LNCAP (cell line): ENCODE results near the gene BIN2.

ENCODE experiments used
- TF ChIP-seq, protein P1 (sequence below): fragments of 450-650 bp; IDR thresholded peaks from 2 replicates; pipeline ENCODE4 v1.5.1; 2017; ENCODE audit warnings: mild to moderate bottlenecking

The BIN2 gene

DNA sequence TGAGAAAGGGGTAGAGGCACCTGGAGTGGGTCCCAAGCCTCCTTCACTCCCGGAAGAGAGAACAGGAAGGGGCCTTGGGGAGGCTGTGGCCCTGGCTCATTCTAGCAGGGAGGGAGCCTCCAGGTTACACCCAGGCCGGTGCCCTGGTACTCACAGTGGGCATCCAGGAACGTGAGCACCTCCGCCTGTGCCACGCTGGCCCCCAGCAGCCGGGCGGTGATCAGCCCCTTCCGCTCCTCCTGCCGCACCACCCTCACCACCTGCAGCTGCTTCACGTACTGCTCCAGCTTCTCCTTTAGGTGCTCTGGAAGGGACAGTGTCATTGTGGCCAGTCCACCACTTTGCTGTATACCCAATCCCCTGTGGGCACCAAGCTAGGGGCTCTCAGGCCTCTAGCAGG is 41.3 kb upstream of the BIN2 start:
- TF ChIP-seq, protein P1, sequence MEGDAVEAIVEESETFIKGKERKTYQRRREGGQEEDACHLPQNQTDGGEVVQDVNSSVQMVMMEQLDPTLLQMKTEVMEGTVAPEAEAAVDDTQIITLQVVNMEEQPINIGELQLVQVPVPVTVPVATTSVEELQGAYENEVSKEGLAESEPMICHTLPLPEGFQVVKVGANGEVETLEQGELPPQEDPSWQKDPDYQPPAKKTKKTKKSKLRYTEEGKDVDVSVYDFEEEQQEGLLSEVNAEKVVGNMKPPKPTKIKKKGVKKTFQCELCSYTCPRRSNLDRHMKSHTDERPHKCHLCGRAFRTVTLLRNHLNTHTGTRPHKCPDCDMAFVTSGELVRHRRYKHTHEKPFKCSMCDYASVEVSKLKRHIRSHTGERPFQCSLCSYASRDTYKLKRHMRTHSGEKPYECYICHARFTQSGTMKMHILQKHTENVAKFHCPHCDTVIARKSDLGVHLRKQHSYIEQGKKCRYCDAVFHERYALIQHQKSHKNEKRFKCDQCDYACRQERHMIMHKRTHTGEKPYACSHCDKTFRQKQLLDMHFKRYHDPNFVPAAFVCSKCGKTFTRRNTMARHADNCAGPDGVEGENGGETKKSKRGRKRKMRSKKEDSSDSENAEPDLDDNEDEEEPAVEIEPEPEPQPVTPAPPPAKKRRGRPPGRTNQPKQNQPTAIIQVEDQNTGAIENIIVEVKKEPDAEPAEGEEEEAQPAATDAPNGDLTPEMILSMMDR = no peak

DNA sequence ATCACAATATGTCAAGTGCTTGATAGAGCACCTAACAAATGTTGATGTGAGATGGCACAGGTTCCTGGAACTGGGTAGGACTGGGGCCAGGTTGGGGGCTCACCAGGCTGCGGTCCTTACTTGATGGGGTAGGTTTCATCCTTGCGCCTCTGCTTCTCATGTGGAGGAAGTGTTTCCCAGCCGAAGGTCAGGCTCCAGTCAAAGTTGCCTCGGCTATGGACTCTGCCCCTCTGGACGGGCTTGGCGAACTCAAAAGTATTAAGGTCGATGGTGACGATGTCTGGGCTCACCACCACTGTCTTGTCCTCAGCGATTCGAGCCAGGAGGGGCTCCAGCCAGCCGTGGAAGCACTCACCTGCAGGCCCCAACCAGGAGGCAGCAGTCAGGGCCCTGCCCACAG is 40.0 kb upstream of the BIN2 start:
- TF ChIP-seq, protein P1 = no peak

DNA sequence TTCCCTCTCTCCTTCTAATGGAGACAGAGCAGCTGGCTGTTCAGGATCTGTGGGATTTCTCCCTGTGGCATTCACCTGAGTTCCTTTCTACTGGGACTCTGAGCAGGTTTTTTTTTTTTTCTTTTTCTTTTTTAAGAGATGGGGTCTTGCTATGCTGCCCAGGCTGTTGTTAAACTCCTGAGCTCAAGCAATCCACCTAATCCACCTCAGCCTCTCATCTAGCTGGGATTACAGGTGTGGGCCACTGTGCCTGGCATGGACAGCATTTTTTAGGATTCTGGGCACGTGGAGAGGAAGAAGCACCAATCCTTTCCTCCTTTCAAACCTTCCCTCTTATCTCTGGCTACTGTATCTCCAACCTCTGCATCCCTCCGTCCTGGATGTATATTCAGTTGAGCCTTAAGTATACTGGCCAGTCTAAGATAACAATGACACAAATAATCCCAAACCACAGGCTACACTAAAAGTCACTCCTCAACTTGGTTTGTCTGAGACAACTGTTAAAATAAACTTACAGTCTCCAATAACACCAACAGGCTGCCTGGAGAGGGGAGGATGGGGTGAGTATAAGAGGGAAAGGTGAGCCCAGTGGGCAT is 38.9 kb upstream of the BIN2 start:
- TF ChIP-seq, protein P1 = no peak

DNA sequence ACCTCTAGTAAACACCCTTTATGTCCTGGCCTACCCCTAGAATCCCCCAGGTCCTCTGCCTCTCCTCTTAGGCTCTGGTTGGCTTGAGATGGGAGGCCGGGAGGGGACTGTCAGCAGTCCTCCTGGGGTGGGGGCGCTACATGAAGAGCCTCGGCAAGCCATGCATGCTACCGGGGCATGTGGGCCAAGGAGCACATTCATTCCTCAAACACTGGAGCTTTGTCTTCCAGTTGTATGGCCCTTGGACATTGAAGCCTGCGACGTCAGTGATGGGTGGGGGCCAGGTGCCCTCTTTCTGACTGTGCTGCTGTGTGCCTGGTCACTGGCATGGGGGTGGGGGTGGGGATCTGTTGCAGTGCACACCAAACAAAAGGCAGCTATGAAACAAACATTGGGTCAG is 38.3 kb upstream of the BIN2 start:
- TF ChIP-seq, protein P1 = no peak

DNA sequence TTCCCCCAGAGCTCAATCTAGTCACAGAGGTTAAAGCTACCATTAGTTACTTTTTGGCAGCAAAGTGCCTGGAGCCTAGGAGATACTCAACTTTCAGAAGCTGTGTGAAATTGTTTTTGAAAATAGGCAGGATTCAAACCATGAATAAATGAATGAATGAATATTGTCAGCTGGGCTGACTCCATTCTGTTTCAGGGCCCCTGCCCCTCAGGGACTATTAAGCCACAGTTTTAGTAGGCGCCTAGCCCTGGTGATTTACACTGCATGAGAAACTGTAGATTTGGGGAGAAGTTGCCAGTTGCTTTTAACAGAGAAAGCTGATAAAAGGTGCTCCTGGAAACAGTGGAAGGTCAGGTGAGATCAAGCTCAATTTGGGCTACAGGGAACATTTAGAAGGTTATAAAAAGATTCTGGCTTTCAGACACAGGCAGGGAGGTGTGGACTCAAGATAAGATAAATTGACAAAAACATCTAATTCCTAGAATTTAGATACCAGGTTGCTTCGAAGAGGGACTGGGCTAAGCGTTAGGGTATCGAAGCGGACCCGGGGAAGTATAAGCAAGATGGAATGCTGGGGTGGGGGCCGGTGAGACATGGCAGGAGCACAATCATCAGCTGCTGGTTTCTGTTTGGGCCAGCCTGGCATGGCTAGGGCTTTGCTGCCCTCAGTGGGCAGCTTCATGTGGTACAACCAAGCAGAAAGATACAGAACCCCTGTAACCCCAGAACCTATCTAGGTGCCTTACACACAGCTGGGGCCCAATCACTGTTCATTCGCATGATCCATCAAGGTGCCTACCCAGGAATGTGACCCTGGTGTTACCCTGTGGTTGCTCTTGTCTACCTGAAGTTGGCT is 37.4 kb upstream of the BIN2 start:
- TF ChIP-seq, protein P1 = no peak

DNA sequence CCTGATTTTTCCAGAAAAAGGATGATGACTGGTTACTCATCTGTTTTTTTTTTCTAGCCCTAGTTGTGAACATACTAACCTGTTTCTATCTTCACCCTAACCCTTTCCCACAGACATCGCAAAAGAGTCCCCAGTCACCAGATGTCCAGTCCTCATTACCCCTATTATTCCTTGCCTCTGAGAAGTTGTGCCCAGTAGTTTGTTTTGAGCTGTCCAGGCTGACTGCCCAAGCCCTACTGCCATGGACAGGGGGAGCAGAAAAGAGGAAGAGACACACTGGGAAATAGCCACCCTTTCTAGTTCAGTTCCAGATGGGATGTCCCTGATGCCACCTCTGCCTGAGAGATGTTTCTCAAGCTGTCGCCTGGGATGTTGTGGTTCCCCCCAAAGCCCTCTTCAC is 36.3 kb upstream of the BIN2 start:
- TF ChIP-seq, protein P1 = no peak

DNA sequence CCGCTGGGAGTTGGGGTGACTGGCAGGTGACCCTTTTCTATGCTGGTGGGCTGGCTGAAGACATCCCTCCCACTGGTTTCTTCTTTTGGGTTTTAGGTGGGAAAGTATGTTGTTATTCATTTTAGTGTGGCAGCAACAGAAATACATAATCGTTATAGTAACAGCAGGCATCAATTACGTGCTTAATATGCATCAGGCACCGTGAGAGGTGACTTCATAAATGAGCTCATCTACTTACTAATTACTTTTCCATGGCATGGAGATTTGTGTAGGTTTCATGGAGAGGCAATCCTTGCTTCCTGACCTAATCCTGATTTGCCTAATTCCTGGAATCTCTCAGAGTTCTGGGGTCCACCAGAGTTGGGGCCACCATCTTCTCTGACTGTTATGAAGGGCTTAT is 35.9 kb upstream of the BIN2 start:
- TF ChIP-seq, protein P1 = no peak
